Neural progenitor cell (in vitro differentiated cells): ENCODE results near the gene B4GALT5. TPM values are rescaled to one million over a fixed set of nuclear protein-coding genes. Genes with fewer than 3 reads are reported as not detected.

Experiments used
- DNase-seq: peaks from one replicate; pipeline ENCODE4 v3.0.0-alpha.2; 2016; ENCODE audit warnings: low spot score
- H2AFZ ChIP-seq: fragments of 200-600 bp; sonication (generic); replicated peaks from 2 replicates; pipeline ENCODE4 v1.6.1; 2016; ENCODE audit warnings: antibody characterized with exemption
- H3F3A ChIP-seq: fragments of 200-600 bp; sonication (generic); 2 replicates; pipeline ENCODE4 v1.6.1; 2016; ENCODE audit warnings: antibody characterized with exemption, low read depth
- H3K27ac ChIP-seq: fragments of 200-600 bp; sonication (generic); 2 replicates; pipeline ENCODE4 v1.5.1; 2016; ENCODE audit warnings: mild to moderate bottlenecking
- H3K27me3 ChIP-seq: fragments of 200-600 bp; sonication (generic); 2 replicates; pipeline ENCODE4 v1.6.1; 2016; ENCODE audit warnings: mild to moderate bottlenecking, moderate library complexity
- H3K36me3 ChIP-seq: fragments of 200-600 bp; sonication (generic); 2 replicates; pipeline ENCODE4 v1.5.1; 2016
- H3K4me1 ChIP-seq: fragments of 200-600 bp; sonication (generic); 2 replicates; pipeline ENCODE4 v1.6.1; 2016; ENCODE audit warnings: mixed run types
- H3K4me2 ChIP-seq: fragments of 200-600 bp; sonication (generic); 2 replicates; pipeline ENCODE4 v1.6.1; 2016
- H3K4me3 ChIP-seq: fragments of 200-600 bp; sonication (generic); 2 replicates; pipeline ENCODE4 v1.5.1; 2016
- H3K79me2 ChIP-seq: fragments of 200-600 bp; sonication (generic); 2 replicates; pipeline ENCODE4 v1.6.1; 2016; ENCODE audit warnings: low read depth
- H3K9ac ChIP-seq: fragments of 200-600 bp; sonication (generic); 2 replicates; pipeline ENCODE4 v1.6.1; 2016
- H3K9me3 ChIP-seq: fragments of 200-600 bp; sonication (generic); 2 replicates; pipeline ENCODE4 v1.5.1; 2016; ENCODE audit warnings: low read depth
- H4K20me1 ChIP-seq: fragments of 200-600 bp; sonication (generic); 2 replicates; pipeline ENCODE4 v1.6.1; 2016; ENCODE audit warnings: low read depth
- H3K27ac Mint-ChIP-seq: 3 replicates; pipeline ENCODE4 v1.8.0; 2021; ENCODE audit warnings: mixed read lengths
- H3K27me3 Mint-ChIP-seq: 2 replicates; pipeline ENCODE4 v1.8.0; 2022; ENCODE audit warnings: low read depth, mild to moderate bottlenecking, inconsistent platforms, moderate library complexity, mixed read lengths; ENCODE audit not compliant: insufficient read depth
- H3K36me3 Mint-ChIP-seq: 3 replicates; pipeline ENCODE4 v1.8.0; 2021; ENCODE audit warnings: mixed read lengths
- H3K4me1 Mint-ChIP-seq: 3 replicates; pipeline ENCODE4 v1.8.0; 2021; ENCODE audit warnings: mixed read lengths
- H3K4me3 Mint-ChIP-seq: 3 replicates; pipeline ENCODE4 v1.8.0; 2021; ENCODE audit warnings: mild to moderate bottlenecking, moderate library complexity, mixed read lengths
- H3K9me3 Mint-ChIP-seq: 3 replicates; pipeline ENCODE4 v1.8.0; 2020; ENCODE audit warnings: mixed read lengths
- CTCF ChIP-seq: fragments of 200-600 bp; sonication (generic); IDR thresholded peaks from 2 replicates; pipeline ENCODE4 v1.5.1; 2017; ENCODE audit warnings: antibody characterized with exemption, mild to moderate bottlenecking
- EZH2 ChIP-seq: fragments of 200-600 bp; sonication (generic); IDR thresholded peaks from 2 replicates; pipeline ENCODE4 v1.6.1; 2017; ENCODE audit warnings: antibody characterized with exemption, mild to moderate bottlenecking, moderate library complexity
- EZH2phosphoT487 ChIP-seq: fragments of 200-600 bp; sonication (generic); IDR thresholded peaks from 2 replicates; pipeline ENCODE4 v1.6.1; 2017; ENCODE audit warnings: antibody characterized with exemption
- total RNA-seq: library from RNA; depleted of rRNA; stranded (reverse); fragments of >200 nt; gene quantifications from 2 replicates; pipeline ENCODE4 v1.2.3, GENCODE V29; 2015; ENCODE audit warnings: low replicate concordance

B4GALT5 gene
- total RNA-seq, 1 donor from 2014 or later: 60.1 TPM

GRCh38 chr20:49631856-49632418, 81.7 kb downstream of the B4GALT5 start:
- H3K4me1 Mint-ChIP-seq: peaks cover 40% of the 10 kb centered on the region
- H3K27ac ChIP-seq: peak overlapping the region; percentile 70
- peaks cover 17% of the 10 kb centered on the region for H4K20me1 ChIP-seq
- H3K4me2 ChIP-seq: no peak overlapping the region
- H3K27me3 Mint-ChIP-seq: peaks cover 9% of the 10 kb centered on the region
- TF ChIP-seq EZH2 (no peak), CTCF (no peak), EZH2phosphoT487 (no peak)
- H3K79me2 ChIP-seq: peaks cover 15% of the 10 kb centered on the region
- no peaks in the 10 kb centered on the region for H3K36me3 ChIP-seq
- DNase-seq: peak; percentile 20
- H3K4me3 ChIP-seq: no peak overlapping the region
- peaks cover 13% of the 10 kb centered on the region for H3K9me3 Mint-ChIP-seq
- no peak overlapping the region for H2AFZ ChIP-seq
- no peaks in the 10 kb centered on the region for H3K9me3 ChIP-seq
- H3K27me3 ChIP-seq: no peaks in the 10 kb centered on the region
- peaks cover 31% of the 10 kb centered on the region for H3K4me1 ChIP-seq
- peak overlapping the region; percentile 29 for H3K27ac Mint-ChIP-seq
- H3K36me3 Mint-ChIP-seq: peaks cover 21% of the 10 kb centered on the region
- H3F3A ChIP-seq: peaks cover 12% of the 10 kb centered on the region
- no peak overlapping the region for H3K9ac ChIP-seq
- H3K4me3 Mint-ChIP-seq: no peak overlapping the region

- Histone ChIP-seq H3K27ac (peak overlapping the region; percentile 37), H3K4me1 (peaks cover 31% of the 10 kb centered on the region), H3F3A (peaks cover 12% of the 10 kb centered on the region), H3K9me3 (no peaks in the 10 kb centered on the region), H3K27me3 (no peaks in the 10 kb centered on the region), H2AFZ (no peak overlapping the region), H3K79me2 (peaks cover 15% of the 10 kb centered on the region), H3K9ac (no peak overlapping the region), H3K4me3 (no peak overlapping the region), H4K20me1 (peaks cover 17% of the 10 kb centered on the region), H3K36me3 (no peaks in the 10 kb centered on the region), H3K4me2 (no peak overlapping the region)
- TF ChIP-seq EZH2phosphoT487 (no peak), EZH2 (no peak), CTCF (no peak)
- Mint-ChIP-seq H3K9me3 (peaks cover 13% of the 10 kb centered on the region), H3K36me3 (peaks cover 20% of the 10 kb centered on the region), H3K4me3 (no peak overlapping the region), H3K27me3 (peaks cover 6% of the 10 kb centered on the region), H3K27ac (peak overlapping the region; percentile 69), H3K4me1 (peaks cover 39% of the 10 kb centered on the region)
- DNase-seq: no peak
Measured at GRCh38 chr20:49631061-49631716, 82.5 kb downstream of the B4GALT5 start.

- Histone ChIP-seq H4K20me1 (peaks cover 17% of the 10 kb centered on the region), H2AFZ (no peak overlapping the region), H3K4me2 (no peak overlapping the region), H3K9ac (no peak overlapping the region), H3K4me3 (no peak overlapping the region), H3K27me3 (no peaks in the 10 kb centered on the region), H3K27ac (no peak overlapping the region), H3K79me2 (peaks cover 15% of the 10 kb centered on the region), H3K36me3 (no peaks in the 10 kb centered on the region), H3F3A (peaks cover 12% of the 10 kb centered on the region), H3K9me3 (no peaks in the 10 kb centered on the region), H3K4me1 (peaks cover 36% of the 10 kb centered on the region)
- TF ChIP-seq CTCF: no peak
- TF ChIP-seq EZH2: no peak
- TF ChIP-seq EZH2phosphoT487: no peak
- H3K36me3 Mint-ChIP-seq: peaks cover 16% of the 10 kb centered on the region
- peaks cover 37% of the 10 kb centered on the region for H3K4me1 Mint-ChIP-seq
- peaks cover 13% of the 10 kb centered on the region for H3K9me3 Mint-ChIP-seq
- no peak overlapping the region for H3K4me3 Mint-ChIP-seq
- peaks cover 6% of the 10 kb centered on the region for H3K27me3 Mint-ChIP-seq
- H3K27ac Mint-ChIP-seq: peak overlapping the region; percentile 69
- DNase-seq: no peak
Measured at GRCh38 chr20:49630396-49630951, 83.2 kb downstream of the B4GALT5 start.
